ENCODE data around the gene DCTD. TPM values are rescaled to one million over a fixed set of nuclear protein-coding genes. Genes with fewer than 3 reads are reported as not detected.
A peak's percentile ranks its signal among the peaks of the same experiment; 100 is the strongest.

Gene DCTD
- total RNA-seq, 4 donors from 2014 or later = 99.3 to 150 (median 119) TPM

GRCh38 chr4:182885022-182885737, 32.0 kb downstream of the DCTD start:
- Histone ChIP-seq H3K27ac (no peak overlapping the region), H3K4me3 (replicated peaks in 1 of 3) (no peak overlapping the region), H3K4me1 (peaks cover 10 to 20% of the 10 kb centered on the region in 2 donors), H3K36me3 (peaks cover 5 to 9% of the 10 kb centered on the region in 2 donors), H3K9me3 (no peaks in the 10 kb centered on the region), H3K27me3 (no peaks in the 10 kb centered on the region)
- no peak for DNase-seq
- 95 to 98% methylated on average over 3 of the region's 3 CpGs for WGBS, 2 donors
- intact Hi-C loops (cut with DNase I) = no loop called here
- no peak for TF ChIP-seq POLR2A (IDR thresholded peaks at IDR 0.05)
- TF ChIP-seq, protein P1, sequence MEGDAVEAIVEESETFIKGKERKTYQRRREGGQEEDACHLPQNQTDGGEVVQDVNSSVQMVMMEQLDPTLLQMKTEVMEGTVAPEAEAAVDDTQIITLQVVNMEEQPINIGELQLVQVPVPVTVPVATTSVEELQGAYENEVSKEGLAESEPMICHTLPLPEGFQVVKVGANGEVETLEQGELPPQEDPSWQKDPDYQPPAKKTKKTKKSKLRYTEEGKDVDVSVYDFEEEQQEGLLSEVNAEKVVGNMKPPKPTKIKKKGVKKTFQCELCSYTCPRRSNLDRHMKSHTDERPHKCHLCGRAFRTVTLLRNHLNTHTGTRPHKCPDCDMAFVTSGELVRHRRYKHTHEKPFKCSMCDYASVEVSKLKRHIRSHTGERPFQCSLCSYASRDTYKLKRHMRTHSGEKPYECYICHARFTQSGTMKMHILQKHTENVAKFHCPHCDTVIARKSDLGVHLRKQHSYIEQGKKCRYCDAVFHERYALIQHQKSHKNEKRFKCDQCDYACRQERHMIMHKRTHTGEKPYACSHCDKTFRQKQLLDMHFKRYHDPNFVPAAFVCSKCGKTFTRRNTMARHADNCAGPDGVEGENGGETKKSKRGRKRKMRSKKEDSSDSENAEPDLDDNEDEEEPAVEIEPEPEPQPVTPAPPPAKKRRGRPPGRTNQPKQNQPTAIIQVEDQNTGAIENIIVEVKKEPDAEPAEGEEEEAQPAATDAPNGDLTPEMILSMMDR (IDR thresholded peaks at IDR 0.05) = no peak

DNA sequence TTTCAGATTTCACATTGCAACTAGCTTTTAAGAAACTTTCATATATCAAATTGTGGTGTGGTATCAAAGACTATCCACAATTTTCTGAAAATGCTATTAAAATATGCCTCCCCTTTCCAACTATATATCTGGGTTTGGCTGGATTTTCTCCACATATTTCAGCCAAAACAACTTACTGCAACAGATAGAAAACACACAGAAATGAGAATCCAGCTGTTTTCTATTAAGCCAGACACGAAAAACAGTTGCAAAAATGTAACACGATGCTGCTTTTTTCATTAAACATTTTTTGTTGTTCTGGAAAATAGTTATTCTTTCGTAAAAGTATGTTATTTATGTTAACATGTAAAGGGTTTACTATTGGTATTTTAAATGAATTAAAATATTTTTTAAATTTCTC, 33.1 kb downstream of the DCTD start:
- Histone ChIP-seq H3K4me1 (peaks cover 10 to 23% of the 10 kb centered on the region in 2 donors), H3K27me3 (no peaks in the 10 kb centered on the region), H3K9me3 (no peaks in the 10 kb centered on the region), H3K4me3 (replicated peaks in 1 of 3) (no peak overlapping the region), H3K36me3 (peaks cover 0 to 3% of the 10 kb centered on the region in 2 donors), H3K27ac (no peak overlapping the region)
- WGBS, 2 donors = 81 to 85% methylated on average over 3 of the region's 3 CpGs
- intact Hi-C loops (cut with DNase I) = no loop called here
- DNase-seq = no peak
- TF ChIP-seq POLR2A (IDR thresholded peaks at IDR 0.05) = no peak
- TF ChIP-seq, protein P1 (IDR thresholded peaks at IDR 0.05) = no peak

GRCh38 chr4:182883351-182883750, 33.8 kb downstream of the DCTD start:
- Histone ChIP-seq H3K27ac (no peak overlapping the region), H3K4me1 (peaks cover 10 to 23% of the 10 kb centered on the region in 2 donors), H3K27me3 (no peaks in the 10 kb centered on the region), H3K9me3 (no peaks in the 10 kb centered on the region), H3K4me3 (replicated peaks in 1 of 3) (no peak overlapping the region), H3K36me3 (peaks cover 0 to 3% of the 10 kb centered on the region in 2 donors)
- no peak for DNase-seq
- WGBS, 2 donors = 93 to 95% methylated on average over 8 of the region's 8 CpGs
- TF ChIP-seq, protein P1 (IDR thresholded peaks at IDR 0.05) = no peak
- TF ChIP-seq POLR2A (IDR thresholded peaks at IDR 0.05) = no peak
- intact Hi-C loops (cut with DNase I) = no loop called here

- H3K36me3 ChIP-seq = peaks cover 0 to 3% of the 10 kb centered on the region in 2 donors
- TF ChIP-seq, protein P1 (IDR thresholded peaks at IDR 0.05) = no peak
- no peak for TF ChIP-seq POLR2A (IDR thresholded peaks at IDR 0.05)
- H3K9me3 ChIP-seq = no peaks in the 10 kb centered on the region
- peak; percentile 89 to 92 for DNase-seq
- intact Hi-C loops (cut with DNase I) = no loop called here
- H3K27ac ChIP-seq = peak overlapping the region in 1 of 3 donors; percentile 33
- peaks cover 10 to 23% of the 10 kb centered on the region in 2 donors for H3K4me1 ChIP-seq
- WGBS, 2 donors = 48 to 51% methylated on average over 16 of the region's 16 CpGs
- no peak overlapping the region for H3K4me3 ChIP-seq (replicated peaks in 1 of 3)
- no peaks in the 10 kb centered on the region for H3K27me3 ChIP-seq
Measured at GRCh38 chr4:182881914-182882313, 35.3 kb downstream of the DCTD start.
